ENCODE measurements around the gene HERC6.

DNA sequence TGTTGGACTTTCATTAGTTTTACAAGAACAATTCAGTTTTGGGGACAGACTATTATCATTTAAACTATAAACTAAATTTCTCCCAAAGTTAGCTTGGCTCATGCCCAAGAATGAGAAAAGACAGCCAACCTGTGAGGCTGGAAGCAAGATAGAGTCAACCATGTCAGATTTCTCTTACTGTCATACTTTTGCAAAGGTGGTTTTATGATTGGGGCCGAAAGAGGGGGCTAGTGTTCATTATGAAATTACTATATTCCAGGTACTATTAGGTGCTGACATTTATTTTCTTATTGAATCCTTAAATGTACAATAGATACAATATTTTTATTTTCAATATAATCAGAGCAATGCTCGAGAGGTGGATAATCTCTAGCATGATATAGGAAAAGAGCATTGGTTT lies 30.6 kb downstream of the HERC6 start:
- TF ChIP-seq POLR2A (IDR thresholded peaks at IDR 0.05): no peak
- TF ChIP-seq, protein P1, sequence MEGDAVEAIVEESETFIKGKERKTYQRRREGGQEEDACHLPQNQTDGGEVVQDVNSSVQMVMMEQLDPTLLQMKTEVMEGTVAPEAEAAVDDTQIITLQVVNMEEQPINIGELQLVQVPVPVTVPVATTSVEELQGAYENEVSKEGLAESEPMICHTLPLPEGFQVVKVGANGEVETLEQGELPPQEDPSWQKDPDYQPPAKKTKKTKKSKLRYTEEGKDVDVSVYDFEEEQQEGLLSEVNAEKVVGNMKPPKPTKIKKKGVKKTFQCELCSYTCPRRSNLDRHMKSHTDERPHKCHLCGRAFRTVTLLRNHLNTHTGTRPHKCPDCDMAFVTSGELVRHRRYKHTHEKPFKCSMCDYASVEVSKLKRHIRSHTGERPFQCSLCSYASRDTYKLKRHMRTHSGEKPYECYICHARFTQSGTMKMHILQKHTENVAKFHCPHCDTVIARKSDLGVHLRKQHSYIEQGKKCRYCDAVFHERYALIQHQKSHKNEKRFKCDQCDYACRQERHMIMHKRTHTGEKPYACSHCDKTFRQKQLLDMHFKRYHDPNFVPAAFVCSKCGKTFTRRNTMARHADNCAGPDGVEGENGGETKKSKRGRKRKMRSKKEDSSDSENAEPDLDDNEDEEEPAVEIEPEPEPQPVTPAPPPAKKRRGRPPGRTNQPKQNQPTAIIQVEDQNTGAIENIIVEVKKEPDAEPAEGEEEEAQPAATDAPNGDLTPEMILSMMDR (IDR thresholded peaks at IDR 0.05): no peak
